Endothelial cell of umbilical vein (primary cell): ENCODE results near the gene ANKRD44. TPM values are rescaled to one million over a fixed set of nuclear protein-coding genes. Genes with fewer than 3 reads are reported as not detected.

Experiments used
- BruUV-seq: library from RNA; stranded (reverse); fragments of 400-500 nt; replicated peaks from 2 replicates; lab custom pipeline; 2021; lab: Mats Ljungman, UMichigan
- CTCF ChIA-PET: fragments of 300-600, 350-600 bp; sonication (Branson Sonifier 250); formaldehyde crosslinking; loops from one replicate; lab custom pipeline; 2021; ENCODE audit warnings: antibody characterized with exemption, inconsistent platforms; lab: Charles Lee
- POLR2A ChIA-PET: fragments of 300-600, 350-600 bp; sonication (Branson Sonifier 250); formaldehyde crosslinking; loops from one replicate; lab custom pipeline; 2021; ENCODE audit warnings: antibody characterized with exemption, inconsistent platforms; lab: Charles Lee
- DNase-seq: peaks from one replicate; pipeline ENCODE4 v3.0.0-alpha.2; 2011; ENCODE audit warnings: low read depth, low spot score
- FAIRE-seq: peaks from 2 replicates; lab custom pipeline; 2011; peaks lifted over from hg19 to GRCh38; lab: Jason Lieb, UNC
- H2AFZ ChIP-seq: 2 replicates; pipeline ENCODE4 v1.6.0; 2012; ENCODE audit warnings: low read depth, low read length, control low read depth, inconsistent platforms
- H3K27ac ChIP-seq: 2 replicates; pipeline ENCODE4 v1.5.1; 2011; ENCODE audit warnings: low read depth, mild to moderate bottlenecking, control low read depth, low read length, moderate library complexity; ENCODE audit not compliant: insufficient read depth
- H3K27me3 ChIP-seq, 2 experiments: 2 replicates each; pipeline versions ENCODE4 v1.6.0 to v1.6.1; 2011; ENCODE audit warnings: low read length in 2 of 2, mixed read lengths in 1 of 2; ENCODE audit not compliant: control insufficient read depth in 2 of 2, insufficient read depth in 2 of 2
- H3K36me3 ChIP-seq, 2 experiments: 2 replicates in 1 of 2; 3 replicates in 1 of 2; pipeline ENCODE4 v1.5.1; 2011; ENCODE audit warnings: low read length in 2 of 2, mild to moderate bottlenecking in 1 of 2, moderate library complexity in 1 of 2; ENCODE audit not compliant: control insufficient read depth in 2 of 2, insufficient read depth in 2 of 2; ENCODE audit errors: extremely low read depth in 1 of 2
- H3K4me1 ChIP-seq: 3 replicates; pipeline ENCODE4 v1.5.1; 2011; ENCODE audit warnings: mild to moderate bottlenecking, low read length; ENCODE audit not compliant: control insufficient read depth, insufficient read depth; ENCODE audit errors: extremely low read depth
- H3K4me2 ChIP-seq: 2 replicates; pipeline ENCODE4 v1.6.1; 2011; ENCODE audit warnings: low read length, control low read depth, mixed read lengths; ENCODE audit not compliant: insufficient read depth
- H3K4me3 ChIP-seq, 3 experiments: fragments of 200-600 bp in 1 of 3; sonication (generic), shearing (Covaris generic) in 1 of 3; replicated peaks in 1 of 3; 2 replicates each; pipeline ENCODE4 v1.5.1; 2011 to 2016; ENCODE audit warnings: control low read depth in 3 of 3, low read length in 3 of 3, mild to moderate bottlenecking in 2 of 3, inconsistent platforms in 1 of 3, low read depth in 1 of 3, moderate library complexity in 1 of 3; ENCODE audit not compliant: insufficient read depth in 1 of 3
- H3K79me2 ChIP-seq: 2 replicates; pipeline ENCODE4 v1.6.0; 2012; ENCODE audit warnings: low read length, inconsistent platforms; ENCODE audit not compliant: control insufficient read depth, insufficient read depth
- H3K9ac ChIP-seq: replicated peaks from 2 replicates; pipeline ENCODE3; 2011; ENCODE audit warnings: low read length, control low read depth; ENCODE audit not compliant: insufficient read depth; ENCODE audit errors: extremely low read depth
- H3K9me1 ChIP-seq: replicated peaks from 3 replicates; pipeline ENCODE4 v1.6.0; 2011; ENCODE audit warnings: mild to moderate bottlenecking, low read length; ENCODE audit not compliant: control insufficient read depth, insufficient read depth; ENCODE audit errors: extremely low read depth
- H3K9me3 ChIP-seq: replicated peaks from 2 replicates; pipeline ENCODE4 v1.5.1; 2012; ENCODE audit warnings: low read length, inconsistent platforms; ENCODE audit not compliant: control insufficient read depth, insufficient read depth
- H4K20me1 ChIP-seq: replicated peaks from 2 replicates; pipeline ENCODE3; 2011; ENCODE audit warnings: mild to moderate bottlenecking, low read length; ENCODE audit not compliant: control insufficient read depth, insufficient read depth; ENCODE audit errors: extremely low read depth
- CTCF ChIP-seq, 2 donors: IDR thresholded peaks; 1 replicate in 1 of 2; 2 replicates in 1 of 2; pipeline ENCODE4 v1.5.1; 2011; ENCODE audit warnings: low read length in 2 of 2, mild to moderate bottlenecking in 2 of 2, moderate library complexity in 2 of 2, control low read depth in 1 of 2, inconsistent platforms in 1 of 2, low read depth in 1 of 2; ENCODE audit not compliant: insufficient read depth in 1 of 2; ENCODE audit errors: extremely low read depth in 1 of 2
- EZH2 ChIP-seq: IDR thresholded peaks from 2 replicates; pipeline ENCODE4 v1.6.1; 2012; ENCODE audit warnings: borderline replicate concordance, low read depth, mild to moderate bottlenecking, moderate library complexity, low read length, inconsistent platforms; ENCODE audit not compliant: severe bottlenecking
- FOS ChIP-seq: IDR thresholded peaks from 2 replicates; pipeline ENCODE4 v1.6.1; 2011; ENCODE audit warnings: mild to moderate bottlenecking, low read length, moderate library complexity, borderline replicate concordance; ENCODE audit not compliant: insufficient read depth
- GATA2 ChIP-seq: IDR thresholded peaks from 2 replicates; pipeline ENCODE4 v1.7.0; 2011; ENCODE audit warnings: low read depth, mild to moderate bottlenecking, moderate library complexity, mixed read lengths, low read length; ENCODE audit not compliant: insufficient read length, insufficient read depth
- JUN ChIP-seq: IDR thresholded peaks from 2 replicates; pipeline ENCODE4 v1.6.1; 2011; ENCODE audit warnings: borderline replicate concordance, low read depth; ENCODE audit not compliant: insufficient read length, insufficient read depth
- MAX ChIP-seq: IDR thresholded peaks from 2 replicates; pipeline ENCODE4 v1.6.1; 2011; ENCODE audit not compliant: insufficient read depth, insufficient read length
- MYC ChIP-seq: IDR thresholded peaks from one replicate; pipeline ENCODE4 v1.6.1; 2011; ENCODE audit warnings: mild to moderate bottlenecking, low read depth, low read length
- POLR2A ChIP-seq: IDR thresholded peaks from 2 replicates; pipeline ENCODE4 v1.6.1; 2012; ENCODE audit warnings: low read depth, mild to moderate bottlenecking, control low read depth, low read length
- POLR2AphosphoS5 ChIP-seq: IDR thresholded peaks from 2 replicates; pipeline ENCODE4 v1.6.1; 2012; ENCODE audit warnings: low read depth, mild to moderate bottlenecking, control low read depth, low read length, moderate library complexity; ENCODE audit not compliant: insufficient read depth
- dilution Hi-C: fragments of 300-500 bp; cut with MboI; formaldehyde crosslinking; loops from one replicate; pipeline ENCODE4 v1.15.0; 2019; ENCODE audit warnings: low sequenced_read_pairs; ENCODE audit not compliant: extremely low pct_ligation_motif_present
- intact Hi-C: fragments of 100-400 bp; cut with micrococcal nuclease; formaldehyde crosslinking; loops from one replicate; pipeline ENCODE4 v1.10.0; 2022
- polyA plus RNA-seq, 4 experiments: library from polyadenylated mRNA; depleted of rRNA in 3 of 4; stranded (reverse) in 3 of 4; unstranded in 1 of 4; fragments of >200 nt; gene quantifications; 2 replicates each; pipeline versions ENCODE4 v1.2.1 to v1.2.3, GENCODE V29; 2011 to 2012; ENCODE audit warnings: missing spikeins in 1 of 4
- total RNA-seq: library from RNA; stranded (reverse); gene quantifications from 2 replicates; pipeline ENCODE4 v1.2.3, GENCODE V29; 2021

Gene ANKRD44
- total and polyA plus RNA-seq, 2 donors (not counting 3 experiments of a cell fraction or from before 2014, with no cell fraction given), result 3.4 to 6.1 TPM

DNA sequence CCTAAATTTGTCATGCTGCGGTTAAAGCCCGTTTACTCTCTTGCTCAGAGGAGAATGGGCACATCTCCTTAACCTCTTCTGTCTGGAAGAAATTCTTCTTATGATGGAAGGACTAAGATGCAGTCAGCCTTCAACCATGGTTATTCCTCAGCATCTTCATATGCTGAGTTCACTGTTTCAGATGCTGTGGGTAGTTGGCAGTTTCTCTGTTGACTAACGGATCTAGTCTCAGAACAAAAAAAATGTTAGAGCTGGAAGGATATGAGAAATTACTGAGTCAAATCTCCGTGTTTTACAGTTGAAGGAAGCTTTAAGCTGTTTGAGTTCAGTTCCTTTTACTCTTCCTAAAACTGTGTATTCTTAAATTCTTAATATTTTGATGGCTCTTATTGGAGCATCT, 340.5 kb downstream of the ANKRD44 start:
- Histone ChIP-seq H3K4me3 (no peak overlapping the region), H4K20me1 (no peaks in the 10 kb centered on the region), H3K9me1 (no peaks in the 10 kb centered on the region), H3K27me3 (no peaks in the 10 kb centered on the region), H2AFZ (peak overlapping the region; percentile 80), H3K36me3 (no peaks in the 10 kb centered on the region), H3K4me2 (no peak overlapping the region), H3K9me3 (no peaks in the 10 kb centered on the region), H3K4me1 (peaks cover 13% of the 10 kb centered on the region), H3K79me2 (no peaks in the 10 kb centered on the region), H3K27ac (no peak overlapping the region), H3K9ac (no peak overlapping the region)
- POLR2A ChIA-PET, result interaction anchor here (1.6 kb wide), 1 partner anchor 18 kb away, joined by 3 read pairs; no protein-coding TSS in a partner anchor
- CTCF ChIA-PET, result interaction anchor here (1.1 to 1.3 kb wide), 2 partner anchors 42 to 120 kb away, joined by 3 read pairs; no protein-coding TSS in a partner anchor
- intact Hi-C loops, result no loop called here
- no TSS peak for BruUV-seq
- dilution Hi-C loops, result no loop called here
- FAIRE-seq, result no peak
- DNase-seq, result peak; percentile 33
- no peak for TF ChIP-seq POLR2AphosphoS5
- TF ChIP-seq FOS, result peak; percentile 45

DNA sequence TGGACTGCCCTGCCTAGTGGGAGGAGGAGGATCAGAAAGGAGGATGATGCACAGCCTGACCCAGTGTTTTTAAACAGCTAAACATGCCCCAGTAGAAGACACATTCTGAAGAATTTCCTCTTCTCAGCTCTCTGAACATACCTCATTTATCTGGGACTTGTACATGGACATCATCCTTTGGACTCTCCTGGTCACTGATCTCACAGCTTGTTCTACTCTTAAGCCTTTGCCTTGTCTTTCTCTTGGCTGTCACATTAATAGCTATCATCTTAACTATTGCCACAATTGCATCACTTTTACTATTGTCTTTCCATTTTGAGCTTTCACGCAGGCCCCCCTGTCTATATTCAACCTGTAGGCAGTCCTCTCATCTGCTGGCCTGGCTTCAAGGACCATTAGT, 342.1 kb downstream of the ANKRD44 start:
- Histone ChIP-seq H3K9me3 (no peaks in the 10 kb centered on the region), H3K9ac (no peak overlapping the region), H3K4me1 (peaks cover 13% of the 10 kb centered on the region), H3K79me2 (no peaks in the 10 kb centered on the region), H3K27me3 (no peaks in the 10 kb centered on the region), H3K4me3 (no peak overlapping the region), H3K27ac (no peak overlapping the region), H3K36me3 (no peaks in the 10 kb centered on the region), H4K20me1 (no peaks in the 10 kb centered on the region), H3K4me2 (no peak overlapping the region), H3K9me1 (no peaks in the 10 kb centered on the region), H2AFZ (no peak overlapping the region)
- dilution Hi-C loops (no loop called here), intact Hi-C loops (no loop called here)
- CTCF ChIA-PET, result no interaction called here
- TF ChIP-seq FOS (no peak), CTCF (IDR thresholded peaks at IDR 0.05; ENCODE audit: extremely low read depth in 1 of 2, insufficient read depth in 1 of 2, low read depth in 1 of 2, low read length in 2 of 2) (no peak), GATA2 (no peak), MYC (no peak), EZH2 (no peak), POLR2A (no peak), MAX (no peak), POLR2AphosphoS5 (no peak), JUN (no peak)
- FAIRE-seq, result no peak
- POLR2A ChIA-PET, result interaction anchor here (1.6 kb wide), 1 partner anchor 19 kb away, joined by 3 read pairs; no protein-coding TSS in a partner anchor
- no TSS peak for BruUV-seq
- DNase-seq, result no peak
